Fibroblast of skin of right quadriceps (primary cell): ENCODE results near the gene SLC24A4.
"Not testable (repeated sequence)": the region's sequence is repeated elsewhere in the genome, so short reads cannot be mapped to it uniquely, and the experiment has no call there.

Source experiments
- DNase-seq: peaks from one replicate; pipeline ENCODE4 v3.0.0-alpha.2; 2013

SLC24A4 gene

GRCh38 chr14:92372230-92372629, 49.3 kb downstream of the SLC24A4 start:
- no peak for DNase-seq

DNA sequence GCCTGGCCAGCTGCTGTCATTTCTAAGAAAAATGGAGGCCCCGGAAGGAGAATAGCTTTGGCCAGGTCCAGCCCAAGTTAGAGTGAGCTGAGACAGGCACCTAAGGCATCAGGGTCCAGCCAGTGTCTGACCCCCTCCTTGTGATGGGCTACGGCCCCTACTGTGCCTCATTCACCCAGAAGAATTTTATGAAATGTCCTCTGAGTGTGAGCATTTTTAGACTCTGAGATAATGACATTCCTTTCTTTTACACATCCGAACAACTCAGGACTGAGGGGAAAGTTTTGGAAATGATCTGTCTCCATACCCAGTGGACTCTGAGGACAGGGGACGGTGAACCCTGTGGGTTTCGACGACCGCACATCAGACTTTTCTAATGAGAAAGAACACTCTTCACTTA, 50.4 kb downstream of the SLC24A4 start:
- no peak for DNase-seq

- no peak for DNase-seq
Measured at GRCh38 chr14:92380131-92380530, 57.2 kb downstream of the SLC24A4 start.

DNA sequence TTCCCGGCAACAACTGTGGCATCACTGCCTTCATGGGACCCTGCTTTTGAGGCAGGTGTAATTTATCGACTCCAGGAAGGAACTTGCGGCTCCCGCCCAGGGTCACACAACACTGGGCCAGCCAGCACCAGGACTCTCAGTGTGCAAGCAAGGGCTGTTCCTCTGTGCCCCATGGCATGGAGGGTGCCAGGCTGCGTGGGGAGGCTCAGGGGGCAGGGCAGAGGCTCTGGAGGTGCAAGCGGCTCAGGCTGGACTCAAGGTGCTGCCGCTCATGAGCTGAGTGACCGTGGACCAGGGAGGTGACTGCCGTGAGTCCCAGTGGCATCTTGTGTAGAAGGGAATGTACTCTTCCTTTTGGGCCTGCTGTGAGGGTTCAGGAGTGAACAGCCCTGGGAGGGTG, 57.6 kb downstream of the SLC24A4 start:
- no peak for DNase-seq

GRCh38 chr14:92382677-92383076, 59.7 kb downstream of the SLC24A4 start:
- no peak for DNase-seq

- no peak for DNase-seq
Measured at GRCh38 chr14:92383805-92384204, 60.8 kb downstream of the SLC24A4 start.

GRCh38 chr14:92384461-92385133, 61.6 kb downstream of the SLC24A4 start:
- no peak for DNase-seq

GRCh38 chr14:92385561-92385960, 62.6 kb downstream of the SLC24A4 start:
- no peak for DNase-seq

DNA sequence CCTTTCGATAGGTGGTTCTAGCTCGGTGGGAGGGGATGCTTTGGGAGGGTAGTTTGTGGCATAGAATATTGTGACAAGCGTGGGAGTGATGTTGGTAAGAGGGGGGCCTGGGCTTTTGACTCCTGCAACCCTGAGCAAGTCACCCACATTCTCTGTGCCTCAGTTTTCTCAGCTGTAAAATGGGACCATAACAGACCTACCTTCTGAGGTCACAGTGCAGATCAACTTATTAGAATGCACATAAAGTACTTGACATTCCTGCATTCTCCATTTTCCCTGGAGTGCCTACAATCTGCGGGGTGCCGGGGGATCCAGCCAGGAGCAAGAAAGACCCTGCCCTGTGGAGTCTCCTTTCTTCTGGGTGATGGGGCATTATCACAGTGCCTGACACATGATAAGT, 63.2 kb downstream of the SLC24A4 start:
- no peak for DNase-seq

DNA sequence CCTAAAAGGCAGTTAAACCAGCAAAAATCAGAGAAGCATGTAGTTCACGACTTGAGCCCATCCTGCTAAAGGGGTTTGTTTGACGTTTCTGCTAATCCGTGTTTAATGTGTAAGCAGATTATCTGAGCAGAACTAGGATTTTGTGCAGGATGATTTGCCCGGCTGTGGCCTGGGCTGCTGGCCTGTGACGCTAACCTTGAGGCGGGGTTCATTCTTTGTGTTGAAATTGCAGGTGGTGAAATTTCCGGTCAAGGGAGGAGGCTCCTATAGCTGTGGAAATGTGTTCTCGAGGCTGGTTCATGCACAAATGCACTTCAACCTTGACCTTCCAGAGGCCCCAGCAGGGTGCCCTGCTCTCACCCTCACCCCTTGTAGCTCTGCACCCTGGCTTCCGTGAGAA, 63.7 kb downstream of the SLC24A4 start:
- no peak for DNase-seq

- no peak for DNase-seq
Measured at GRCh38 chr14:92387578-92387977, 64.6 kb downstream of the SLC24A4 start.

GRCh38 chr14:92389598-92390158, 66.7 kb downstream of the SLC24A4 start:
- DNase-seq = no peak

DNA sequence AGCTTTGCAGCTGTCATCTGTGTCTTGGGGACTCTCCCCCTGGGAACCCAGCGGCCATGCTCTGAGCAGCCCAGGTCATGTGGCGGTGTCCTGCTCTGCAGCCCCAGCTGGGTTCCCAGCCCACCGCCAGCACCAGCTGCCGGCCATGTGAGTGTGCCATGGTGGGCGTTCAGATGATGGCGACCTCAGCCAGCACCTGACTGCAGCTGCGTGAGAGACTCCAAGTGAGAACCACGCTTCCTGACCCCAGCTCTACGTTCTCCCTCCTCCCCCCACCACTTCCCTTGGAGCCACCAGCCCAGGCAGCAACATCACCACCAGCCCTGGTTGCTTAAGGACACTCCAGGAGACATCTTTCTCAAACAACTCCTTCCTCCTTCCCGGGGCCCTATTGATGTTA, 68.8 kb downstream of the SLC24A4 start:
- no peak for DNase-seq

DNA sequence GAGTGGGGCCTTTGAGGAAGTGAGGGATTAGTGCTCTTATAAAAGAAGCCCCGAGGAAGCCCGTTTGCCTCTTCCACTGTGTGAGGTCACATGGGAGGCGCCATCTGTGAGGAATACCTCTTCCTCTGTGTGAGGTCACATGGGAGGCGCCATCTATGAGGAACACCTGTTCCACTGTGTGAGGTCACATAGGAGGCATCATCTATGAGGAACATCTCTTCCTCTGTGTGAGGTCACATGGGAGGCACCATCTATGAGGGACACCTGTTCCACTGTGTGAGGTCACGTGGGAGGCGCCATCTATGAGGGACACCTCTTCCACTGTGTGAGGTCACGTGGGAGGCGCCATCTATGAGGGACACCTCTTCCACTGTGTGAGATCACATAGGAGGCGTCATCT, 69.7 kb downstream of the SLC24A4 start:
- no peak for DNase-seq

DNA sequence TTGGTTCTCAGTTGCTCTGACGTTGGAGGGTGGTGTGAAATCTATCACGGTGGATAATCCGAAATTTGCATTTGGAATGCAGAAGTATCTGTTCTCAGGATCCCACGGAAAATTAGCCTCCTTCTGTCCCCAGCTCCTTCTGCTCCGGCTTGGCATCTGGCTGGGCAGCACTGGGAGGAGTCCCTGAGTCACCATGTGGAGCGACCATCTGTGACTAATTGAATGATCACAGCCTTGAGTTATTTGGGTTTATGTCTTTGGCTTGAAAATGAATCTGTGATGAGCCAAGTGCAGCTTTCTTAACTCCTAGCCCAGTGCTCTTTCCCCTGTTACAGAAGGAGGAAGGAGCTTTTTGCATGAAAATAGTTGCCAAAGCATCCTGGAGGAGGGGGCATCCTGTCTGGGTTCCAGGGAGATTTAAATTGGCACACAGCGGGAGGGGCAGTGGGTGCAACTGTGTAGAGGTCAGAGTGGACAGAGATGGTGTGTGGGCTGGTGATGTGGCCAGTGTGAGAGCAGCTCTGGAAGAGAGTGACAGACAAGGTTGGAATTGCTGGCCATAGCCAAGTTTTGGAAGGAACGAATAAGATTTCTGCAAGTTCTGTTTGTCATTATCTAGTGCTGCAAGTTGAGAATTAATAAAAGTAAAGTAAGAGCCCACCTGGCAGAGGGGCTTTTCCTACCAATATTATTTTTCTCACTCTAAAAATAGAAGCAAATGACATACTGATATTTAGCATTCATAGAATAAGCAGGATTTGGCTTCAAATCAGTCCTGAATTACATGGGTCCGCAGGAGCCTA, 74.4 kb downstream of the SLC24A4 start:
- peak; percentile 71 for DNase-seq

DNA sequence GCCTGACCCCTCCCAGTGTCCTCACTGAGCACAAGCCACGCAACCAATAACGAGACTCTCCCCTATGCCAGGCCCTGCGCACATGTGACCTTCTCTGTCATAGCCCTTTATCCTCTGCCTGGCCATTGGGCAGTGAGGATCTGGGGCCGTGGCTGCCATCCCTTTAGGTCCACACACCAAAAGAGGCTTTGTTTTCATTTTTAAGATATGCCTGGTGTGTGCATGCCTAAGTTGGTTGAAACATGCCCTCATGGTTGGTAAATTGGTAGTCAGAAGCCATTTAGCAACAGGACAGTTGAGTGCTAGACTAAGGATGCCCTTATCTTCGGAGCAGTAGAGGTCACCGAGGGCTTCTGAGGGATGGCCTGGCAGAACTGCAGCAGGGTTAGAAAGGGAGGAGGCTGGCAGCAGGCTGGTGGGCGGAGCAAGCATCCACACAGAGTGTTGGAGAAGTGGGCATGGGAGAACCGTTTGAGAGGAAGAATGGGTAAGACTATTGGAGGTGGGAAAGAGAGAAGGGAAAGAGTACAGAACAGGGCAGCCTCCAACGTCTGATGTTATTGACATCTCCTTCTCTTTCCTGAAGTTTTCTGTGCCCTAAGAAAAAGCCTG, 75.1 kb downstream of the SLC24A4 start:
- no peak for DNase-seq

GRCh38 chr14:92398888-92399636, 76.1 kb downstream of the SLC24A4 start:
- DNase-seq = no peak

DNA sequence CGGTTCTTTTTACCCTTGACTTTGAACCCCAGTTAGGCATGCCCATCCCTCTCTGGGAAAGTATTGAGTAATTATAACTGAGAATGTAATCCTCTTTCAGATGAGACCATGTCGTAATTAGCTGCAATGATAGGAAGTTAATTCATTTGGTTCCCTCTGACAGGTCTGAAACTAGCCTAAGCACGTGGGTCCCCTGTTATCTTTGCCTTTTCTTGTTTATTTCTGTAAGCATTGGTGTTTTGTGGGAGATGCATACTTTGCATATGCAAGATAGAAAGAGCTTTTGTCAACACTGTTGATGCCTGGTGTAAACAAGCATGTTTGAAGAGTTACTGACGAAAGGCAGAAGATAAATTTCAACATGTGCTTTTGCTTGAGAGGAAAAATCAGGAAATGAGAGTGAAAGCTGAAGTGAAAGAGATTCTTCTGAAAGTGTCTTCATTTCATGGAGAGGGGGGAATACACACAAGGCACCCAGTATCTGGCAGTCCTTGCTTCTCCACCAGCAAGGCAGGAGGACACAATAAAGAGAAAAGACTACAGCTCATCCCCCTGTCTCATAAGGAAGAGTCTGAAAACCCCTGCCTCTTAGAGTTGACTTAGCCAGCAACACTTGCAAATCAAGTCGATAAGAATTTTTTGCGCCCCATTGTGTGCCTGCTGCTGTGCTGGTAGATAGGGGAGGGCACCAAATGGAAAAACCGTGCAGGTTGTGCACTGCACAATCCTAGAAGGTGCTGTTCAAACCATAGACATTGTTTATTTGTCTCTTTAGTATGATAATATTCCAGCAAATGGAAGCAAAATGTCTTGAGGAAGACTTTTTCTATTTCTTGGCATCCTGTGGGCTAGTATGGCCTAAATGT, 77.8 kb downstream of the SLC24A4 start:
- DNase-seq = no peak

GRCh38 chr14:92401561-92401960, 78.6 kb downstream of the SLC24A4 start:
- DNase-seq = no peak

- not testable (repeated sequence) for DNase-seq
Measured at GRCh38 chr14:92402500-92402899, 79.5 kb downstream of the SLC24A4 start.

- DNase-seq = no peak
Measured at GRCh38 chr14:92404018-92404417, 81.1 kb downstream of the SLC24A4 start.

- no peak for DNase-seq
Measured at GRCh38 chr14:92404421-92404820, 81.5 kb downstream of the SLC24A4 start.
